ENCODE data around the gene TMX4. TPM values are rescaled to one million over a fixed set of nuclear protein-coding genes. Genes with fewer than 3 reads are reported as not detected.

Gene TMX4
- total RNA-seq, 1 experiment from 2014 or later, result 12.3 TPM

GRCh38 chr20:7985916-7986315, 33.6 kb downstream of the TMX4 start:
- Histone ChIP-seq H4K20me1 (ENCODE audit: low read length) (no peaks in the 10 kb centered on the region), H3K79me2 (ENCODE audit: low read length) (no peaks in the 10 kb centered on the region), H3K9me2 (replicated peaks; ENCODE audit: low read length) (no peaks in the 10 kb centered on the region), H3F3A (ENCODE audit: low read length, unreplicated experiment) (peaks cover 9% of the 10 kb centered on the region), H3K4me3 (ENCODE audit: low read length) (no peak overlapping the region), H3K9ac (ENCODE audit: low read length) (no peak overlapping the region), H2AFZ (ENCODE audit: low read length) (no peak overlapping the region), H3K27me3 (ENCODE audit: low read length) (no peaks in the 10 kb centered on the region), H3K9me3 (ENCODE audit: low read length) (no peaks in the 10 kb centered on the region), H3K27ac (ENCODE audit: low read length) (no peak overlapping the region), H3K4me2 (ENCODE audit: low read length) (no peak overlapping the region), H3K36me3 (ENCODE audit: low read depth, low read length) (no peaks in the 10 kb centered on the region), H3K4me1 (ENCODE audit: insufficient read depth, low read length) (peaks cover 5% of the 10 kb centered on the region)
- DNase-seq (no peak), ATAC-seq (no peak)
- POLR2A ChIA-PET (ENCODE audit: unreplicated experiment), result no interaction called here
- CTCF ChIA-PET, result no interaction called here
- intact Hi-C loops (cut with micrococcal nuclease), result no loop called here
- no peak for TF ChIP-seq EZH2 (IDR thresholded peaks at IDR 0.05; ENCODE audit: low read length, unreplicated experiment)
- TF ChIP-seq CTCF (conservative IDR thresholded peaks at IDR 0.05; ENCODE audit: low read depth, low read length), result no peak
- no peak for TF ChIP-seq EZH2phosphoT487 (IDR thresholded peaks at IDR 0.05; ENCODE audit: borderline replicate concordance, low read length)
- no TSS peak for BruUV-seq (replicated peaks)

- TF ChIP-seq CTCF (conservative IDR thresholded peaks at IDR 0.05; ENCODE audit: low read depth, low read length) (no peak), EZH2phosphoT487 (IDR thresholded peaks at IDR 0.05; ENCODE audit: borderline replicate concordance, low read length) (no peak), EZH2 (IDR thresholded peaks at IDR 0.05; ENCODE audit: low read length, unreplicated experiment) (no peak)
- Histone ChIP-seq H3K9me2 (replicated peaks; ENCODE audit: low read length) (no peaks in the 10 kb centered on the region), H4K20me1 (ENCODE audit: low read length) (no peaks in the 10 kb centered on the region), H3F3A (ENCODE audit: low read length, unreplicated experiment) (peaks cover 9% of the 10 kb centered on the region), H3K36me3 (ENCODE audit: low read depth, low read length) (no peaks in the 10 kb centered on the region), H3K4me3 (ENCODE audit: low read length) (no peak overlapping the region), H3K4me2 (ENCODE audit: low read length) (no peak overlapping the region), H3K27ac (ENCODE audit: low read length) (no peak overlapping the region), H3K9ac (ENCODE audit: low read length) (no peak overlapping the region), H3K27me3 (ENCODE audit: low read length) (no peaks in the 10 kb centered on the region), H3K9me3 (ENCODE audit: low read length) (no peaks in the 10 kb centered on the region), H3K4me1 (ENCODE audit: insufficient read depth, low read length) (peaks cover 12% of the 10 kb centered on the region), H2AFZ (ENCODE audit: low read length) (no peak overlapping the region), H3K79me2 (ENCODE audit: low read length) (no peaks in the 10 kb centered on the region)
- BruUV-seq (replicated peaks), result no TSS peak
- ChIA-PET POLR2A (ENCODE audit: unreplicated experiment) (no interaction called here), CTCF (no interaction called here)
- intact Hi-C loops (cut with micrococcal nuclease), result no loop called here
- DNase-seq, result no peak
- no peak for ATAC-seq
Measured at GRCh38 chr20:7984192-7984591, 35.4 kb downstream of the TMX4 start.

- H2AFZ ChIP-seq (ENCODE audit: low read length), result no peak overlapping the region
- H3F3A ChIP-seq (ENCODE audit: low read length, unreplicated experiment), result no peaks in the 10 kb centered on the region
- POLR2A ChIA-PET (ENCODE audit: unreplicated experiment), result no interaction called here
- H3K27me3 ChIP-seq (ENCODE audit: low read length), result no peaks in the 10 kb centered on the region
- ATAC-seq, result no peak
- intact Hi-C loops (cut with micrococcal nuclease), result loop anchor here (2.0 kb wide), 1 partner anchor 37 kb away; the partner anchor contains the start of gene TMX4
- H3K4me1 ChIP-seq (ENCODE audit: insufficient read depth, low read length), result peaks cover 7% of the 10 kb centered on the region
- H4K20me1 ChIP-seq (ENCODE audit: low read length), result no peaks in the 10 kb centered on the region
- BruUV-seq (replicated peaks), result no TSS peak
- TF ChIP-seq EZH2 (IDR thresholded peaks at IDR 0.05; ENCODE audit: low read length, unreplicated experiment), result no peak
- no peak for TF ChIP-seq EZH2phosphoT487 (IDR thresholded peaks at IDR 0.05; ENCODE audit: borderline replicate concordance, low read length)
- TF ChIP-seq CTCF (conservative IDR thresholded peaks at IDR 0.05; ENCODE audit: low read depth, low read length), result no peak
- no peaks in the 10 kb centered on the region for H3K9me3 ChIP-seq (ENCODE audit: low read length)
- no peak overlapping the region for H3K4me3 ChIP-seq (ENCODE audit: low read length)
- H3K27ac ChIP-seq (ENCODE audit: low read length), result no peak overlapping the region
- H3K4me2 ChIP-seq (ENCODE audit: low read length), result no peak overlapping the region
- no peaks in the 10 kb centered on the region for H3K9me2 ChIP-seq (replicated peaks; ENCODE audit: low read length)
- DNase-seq, result no peak
- no peak overlapping the region for H3K9ac ChIP-seq (ENCODE audit: low read length)
- H3K79me2 ChIP-seq (ENCODE audit: low read length), result no peaks in the 10 kb centered on the region
- no peaks in the 10 kb centered on the region for H3K36me3 ChIP-seq (ENCODE audit: low read depth, low read length)
- CTCF ChIA-PET, result no interaction called here
Measured at GRCh38 chr20:7981374-7981773, 38.2 kb downstream of the TMX4 start.

All from PC-3 (cell line).